Omental fat pad (tissue), 4 donors: ENCODE results near the gene PDGFD. TPM values are rescaled to one million over a fixed set of nuclear protein-coding genes. Genes with fewer than 3 reads are reported as not detected.

ENCODE experiments used
- ATAC-seq: fragments of 150-250 bp; one replicate; pipeline ENCODE4 v1.9.1; 2016; ENCODE audit warnings: mild to moderate bottlenecking, moderate library complexity; ENCODE audit not compliant: low FRiP score
- DNase-seq: peaks from one replicate; pipeline ENCODE4 v3.0.0-alpha.2; 2019; ENCODE audit warnings: low spot score
- CTCF ChIP-seq, 3 donors: fragments of 450-650 bp; IDR thresholded peaks; one replicate each; pipeline ENCODE4 v1.5.1; 2016 to 2017; ENCODE audit warnings: antibody characterized with exemption in 3 of 3, mild to moderate bottlenecking in 3 of 3, moderate library complexity in 2 of 3
- total RNA-seq, 4 donors: library from RNA; depleted of rRNA; stranded (reverse); fragments of >200 nt; gene quantifications; one replicate each; pipeline ENCODE4 v1.1.0, GENCODE V29; 2016

The PDGFD gene
- total RNA-seq, 4 donors from 2014 or later = 11.3 to 63.1 (median 38.9) TPM

GRCh38 chr11:103978616-103979595 lies 185.0 kb downstream of the PDGFD start:
- ATAC-seq = no peak
- no peak for TF ChIP-seq CTCF (IDR thresholded peaks at IDR 0.05)
- no peak for DNase-seq

GRCh38 chr11:103972013-103972412 lies 191.9 kb downstream of the PDGFD start:
- DNase-seq = no peak
- no peak for ATAC-seq
- TF ChIP-seq CTCF (IDR thresholded peaks at IDR 0.05) = no peak

GRCh38 chr11:103970701-103971249 lies 193.2 kb downstream of the PDGFD start:
- no peak for DNase-seq
- no peak for TF ChIP-seq CTCF (IDR thresholded peaks at IDR 0.05)
- no peak for ATAC-seq

- ATAC-seq = no peak
- DNase-seq = no peak
- TF ChIP-seq CTCF (IDR thresholded peaks at IDR 0.05) = no peak
Measured at GRCh38 chr11:103968685-103969084, 195.3 kb downstream of the PDGFD start.

GRCh38 chr11:103967985-103968384 lies 196.0 kb downstream of the PDGFD start:
- no peak for DNase-seq
- no peak for ATAC-seq
- no peak for TF ChIP-seq CTCF (IDR thresholded peaks at IDR 0.05)

GRCh38 chr11:103964390-103964789 lies 199.6 kb downstream of the PDGFD start:
- no peak for ATAC-seq
- no peak for TF ChIP-seq CTCF (IDR thresholded peaks at IDR 0.05)
- DNase-seq = no peak
